Measurements from ENCODE around the gene ZBTB42. TPM values are rescaled to one million over a fixed set of nuclear protein-coding genes. Genes with fewer than 3 reads are reported as not detected.
A peak's percentile ranks its signal among the peaks of the same experiment; 100 is the strongest.

ZBTB42 gene
- total and polyA plus RNA-seq, 2 of the 13 experiments (the other 11 are each of a cell fraction or from before 2014, with no cell fraction given): 2.8 to 4.2 TPM

DNA sequence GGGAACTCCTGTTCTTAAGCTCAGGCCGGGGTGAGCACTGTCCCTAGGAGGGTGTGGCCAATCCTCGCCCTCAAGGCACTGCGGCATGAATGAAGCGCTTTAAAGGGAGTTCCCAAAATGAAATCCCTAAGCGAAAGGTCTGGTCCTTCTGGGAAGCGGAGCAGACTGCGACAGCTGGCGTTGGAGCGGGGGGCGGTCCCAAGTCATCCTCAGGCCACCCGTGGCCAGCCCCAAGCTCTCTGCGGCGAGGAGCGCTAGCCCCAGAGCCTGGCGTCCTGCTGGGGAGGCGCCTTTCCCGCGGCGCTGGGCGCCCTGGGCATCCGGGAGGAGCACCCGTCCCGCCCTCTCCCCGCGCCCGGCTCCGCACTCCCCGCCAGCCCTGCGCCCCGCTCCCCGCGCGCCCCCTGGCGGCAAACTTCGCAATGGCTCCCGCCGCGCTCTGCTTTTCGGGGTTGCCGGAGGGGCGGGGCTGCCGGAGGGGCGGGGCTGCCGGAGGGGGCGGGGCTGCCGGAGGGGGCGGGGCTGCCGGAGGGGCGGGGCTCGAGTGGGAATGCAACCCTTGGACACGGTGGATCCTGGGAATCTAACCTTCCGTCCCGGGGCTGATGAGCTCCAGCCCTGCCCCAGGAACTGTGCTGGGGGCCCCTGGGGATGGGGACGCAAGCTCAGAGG lies 25.4 kb downstream of the ZBTB42 start (continued):
- TF ChIP-seq, protein P1, sequence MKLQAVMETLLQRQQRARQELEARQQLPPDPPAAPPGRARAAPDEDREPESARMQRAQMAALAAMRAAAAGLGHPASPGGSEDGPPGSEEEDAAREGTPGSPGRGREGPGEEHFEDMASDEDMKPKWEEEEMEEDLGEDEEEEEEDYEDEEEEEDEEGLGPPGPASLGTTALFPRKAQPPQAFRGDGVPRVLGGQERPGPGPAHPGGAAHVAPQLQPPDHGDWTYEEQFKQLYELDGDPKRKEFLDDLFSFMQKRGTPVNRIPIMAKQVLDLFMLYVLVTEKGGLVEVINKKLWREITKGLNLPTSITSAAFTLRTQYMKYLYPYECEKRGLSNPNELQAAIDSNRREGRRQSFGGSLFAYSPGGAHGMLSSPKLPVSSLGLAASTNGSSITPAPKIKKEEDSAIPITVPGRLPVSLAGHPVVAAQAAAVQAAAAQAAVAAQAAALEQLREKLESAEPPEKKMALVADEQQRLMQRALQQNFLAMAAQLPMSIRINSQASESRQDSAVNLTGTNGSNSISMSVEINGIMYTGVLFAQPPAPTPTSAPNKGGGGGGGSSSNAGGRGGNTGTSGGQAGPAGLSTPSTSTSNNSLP (IDR thresholded peaks at IDR 0.05; ENCODE audit: low read depth, low read length): no peak
- TF ChIP-seq SALL2 (CRISPR knock-in tag; IDR thresholded peaks at IDR 0.05) (0 out of 2 replicates have a peak, but pooled peaks have one; percentile 18), ZC3H13 (CRISPR knock-in tag; IDR thresholded peaks at IDR 0.05) (0 out of 2 replicates have a peak, but pooled peaks have one; percentile 28), ZBTB39 (CRISPR knock-in tag; IDR thresholded peaks at IDR 0.05) (no peak), ZBTB20 (CRISPR knock-in tag; IDR thresholded peaks at IDR 0.05; ENCODE audit: borderline replicate concordance, low read depth) (no peak), ZNF75D (CRISPR knock-in tag; IDR thresholded peaks at IDR 0.05; ENCODE audit: borderline replicate concordance) (no peak), STAT5B (CRISPR knock-in tag; IDR thresholded peaks at IDR 0.05) (no peak), FOXP1 (IDR thresholded peaks at IDR 0.05) (no peak), FOXP1 (CRISPR knock-in tag; IDR thresholded peaks at IDR 0.05) (no peak), AGO1 (IDR thresholded peaks at IDR 0.05; ENCODE audit: low read depth, low read length, poor library complexity, severe bottlenecking) (no peak), ZNF781 (CRISPR knock-in tag; IDR thresholded peaks at IDR 0.05; ENCODE audit: borderline replicate concordance, not compliant biosample characterization) (no peak), BRCA1 (CRISPR knock-in tag; IDR thresholded peaks at IDR 0.05) (no peak), SCMH1 (CRISPR knock-in tag; IDR thresholded peaks at IDR 0.05; ENCODE audit: borderline replicate concordance) (no peak), ZNF331 (CRISPR knock-in tag; IDR thresholded peaks at IDR 0.05) (no peak), ZFP36L1 (CRISPR knock-in tag; IDR thresholded peaks at IDR 0.05) (no peak), ZNF678 (CRISPR knock-in tag; IDR thresholded peaks at IDR 0.05) (no peak), ZFY (CRISPR knock-in tag; IDR thresholded peaks at IDR 0.05) (no peak), HMGA1 (CRISPR knock-in tag; conservative IDR thresholded peaks at IDR 0.05) (no peak), DBP (CRISPR knock-in tag; IDR thresholded peaks at IDR 0.05; ENCODE audit: not compliant biosample characterization) (no peak), KDM2A (CRISPR knock-in tag; IDR thresholded peaks at IDR 0.05; ENCODE audit: borderline replicate concordance, low read depth) (peak; percentile 74; the same call in 1 of the 2 replicates), SP1 (IDR thresholded peaks at IDR 0.05) (no peak), SP1 (CRISPR knock-in tag; IDR thresholded peaks at IDR 0.05) (peak; percentile 64), ZNF17 (CRISPR knock-in tag; IDR thresholded peaks at IDR 0.05) (no peak), EP300 (IDR thresholded peaks at IDR 0.05; ENCODE audit: low read depth in 2 of 2, low read length in 2 of 2) (no peak), EP300 (CRISPR knock-in tag; IDR thresholded peaks at IDR 0.05; ENCODE audit: borderline replicate concordance) (no peak)
- TF ChIP-seq, protein P2, sequence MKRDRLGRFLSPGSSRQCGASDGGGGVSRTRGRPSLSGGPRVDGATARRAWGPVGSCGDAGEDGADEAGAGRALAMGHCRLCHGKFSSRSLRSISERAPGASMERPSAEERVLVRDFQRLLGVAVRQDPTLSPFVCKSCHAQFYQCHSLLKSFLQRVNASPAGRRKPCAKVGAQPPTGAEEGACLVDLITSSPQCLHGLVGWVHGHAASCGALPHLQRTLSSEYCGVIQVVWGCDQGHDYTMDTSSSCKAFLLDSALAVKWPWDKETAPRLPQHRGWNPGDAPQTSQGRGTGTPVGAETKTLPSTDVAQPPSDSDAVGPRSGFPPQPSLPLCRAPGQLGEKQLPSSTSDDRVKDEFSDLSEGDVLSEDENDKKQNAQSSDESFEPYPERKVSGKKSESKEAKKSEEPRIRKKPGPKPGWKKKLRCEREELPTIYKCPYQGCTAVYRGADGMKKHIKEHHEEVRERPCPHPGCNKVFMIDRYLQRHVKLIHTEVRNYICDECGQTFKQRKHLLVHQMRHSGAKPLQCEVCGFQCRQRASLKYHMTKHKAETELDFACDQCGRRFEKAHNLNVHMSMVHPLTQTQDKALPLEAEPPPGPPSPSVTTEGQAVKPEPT (CRISPR knock-in tag; IDR thresholded peaks at IDR 0.05; ENCODE audit: low read depth): no peak

All from HepG2 (cell line).